HepG2 (cell line): Measurements from ENCODE around the gene XRCC2. TPM values are rescaled to one million over a fixed set of nuclear protein-coding genes. Genes with fewer than 3 reads are reported as not detected.
"Not testable (repeated sequence)": the region's sequence is repeated elsewhere in the genome, so short reads cannot be mapped to it uniquely, and the experiment has no call there.

Experiments used
- ATAC-seq: fragments of 200-7000 bp; cut with Tn5 transposase; 3 replicates; pipeline ENCODE4 v1.9.1; 2020; ENCODE audit warnings: mild to moderate bottlenecking, moderate library complexity
- BruUV-seq: library from RNA; stranded (reverse); fragments of 400-500 nt; replicated peaks from 2 replicates; lab custom pipeline; 2021; lab: Mats Ljungman, UMichigan
- CTCF ChIA-PET: fragments of 300-600 bp; formaldehyde crosslinking; extraction: SDS; loops from one replicate; lab custom pipeline; 2021; ENCODE audit warnings: low total read pairs, inconsistent platforms, low intra/inter-chr PET ratio; lab: Yijun Ruan, JAX
- POLR2A ChIA-PET: fragments of 350-600 bp; sonication (Branson Sonifier 250); formaldehyde crosslinking; loops from one replicate; lab custom pipeline; 2020; ENCODE audit warnings: antibody characterized with exemption, inconsistent platforms; lab: Yijun Ruan, JAX
- DNase-seq: peaks from one replicate; pipeline ENCODE4 v3.0.0-alpha.2; 2015; ENCODE audit warnings: low spot score
- FAIRE-seq: peaks from 3 replicates; lab custom pipeline; 2011; peaks lifted over from hg19 to GRCh38; lab: Jason Lieb, UNC
- H2AFZ ChIP-seq: one replicate; pipeline ENCODE4 v1.6.1; 2011; ENCODE audit warnings: low read length, inconsistent platforms
- H3K27ac ChIP-seq: fragments of 300-600 bp; 3 replicates; pipeline ENCODE4 v1.8.0; 2011; ENCODE audit warnings: mixed run types, mild to moderate bottlenecking, mixed read lengths, low read length, inconsistent platforms; ENCODE audit not compliant: insufficient read depth; ENCODE audit errors: extremely low read length
- H3K27me3 ChIP-seq, 2 experiments: fragments of 200-600 bp in 1 of 2; 2 replicates in 1 of 2; 3 replicates in 1 of 2; pipeline versions ENCODE4 v1.6.0 to v1.8.0; 2011; ENCODE audit warnings: low read length in 2 of 2, mild to moderate bottlenecking in 2 of 2, moderate library complexity in 2 of 2, inconsistent platforms in 1 of 2; ENCODE audit not compliant: insufficient read depth in 2 of 2, control insufficient read depth in 1 of 2
- H3K36me3 ChIP-seq, 2 experiments: fragments of 200-600 bp in 1 of 2; replicated peaks in 1 of 2; 2 replicates in 1 of 2; 3 replicates in 1 of 2; pipeline versions ENCODE4 v1.5.1 to v1.8.0; 2011; ENCODE audit warnings: low read length in 2 of 2, inconsistent platforms in 1 of 2; ENCODE audit not compliant: insufficient read depth in 2 of 2, control insufficient read depth in 1 of 2
- H3K4me1 ChIP-seq: 2 replicates; pipeline ENCODE4 v1.5.1; 2012; ENCODE audit warnings: low read length, inconsistent platforms; ENCODE audit not compliant: insufficient read depth
- H3K4me2 ChIP-seq: 2 replicates; pipeline ENCODE4 v1.6.0; 2011; ENCODE audit warnings: low read depth, low read length, inconsistent platforms
- H3K4me3 ChIP-seq, 3 experiments: fragments of 200-600 bp in 1 of 3; sonication (generic), shearing (Covaris generic) in 1 of 3; replicated peaks in 1 of 3; 2 replicates each; pipeline ENCODE4 v1.5.1; 2011 to 2016; ENCODE audit warnings: low read length in 3 of 3, inconsistent platforms in 2 of 3, low read depth in 2 of 3, mild to moderate bottlenecking in 2 of 3, control low read depth in 1 of 3, mixed read lengths in 1 of 3; ENCODE audit not compliant: insufficient read depth in 1 of 3
- H3K79me2 ChIP-seq: one replicate; pipeline ENCODE4 v1.6.1; 2011; ENCODE audit warnings: low read length, inconsistent platforms; ENCODE audit not compliant: insufficient read depth
- H3K9ac ChIP-seq: 2 replicates; pipeline ENCODE4 v1.6.0; 2011; ENCODE audit warnings: mild to moderate bottlenecking, low read depth, low read length, inconsistent platforms; ENCODE audit not compliant: insufficient read depth
- H3K9me3 ChIP-seq: 2 replicates; pipeline ENCODE4 v1.5.1; 2012; ENCODE audit warnings: mild to moderate bottlenecking, low read length
- H4K20me1 ChIP-seq: 2 replicates; pipeline ENCODE4 v1.6.0; 2011; ENCODE audit warnings: inconsistent platforms, mild to moderate bottlenecking, low read length, moderate library complexity; ENCODE audit not compliant: insufficient read depth
- ATF7 ChIP-seq, 2 experiments: fragments of 450-650 bp in 1 of 2; sonication (generic) in 1 of 2; formaldehyde crosslinking in 1 of 2; IDR thresholded peaks; 2 replicates each; pipeline versions ENCODE4 v1.4.0 to v1.6.1; 2016 to 2020; ENCODE audit warnings: antibody characterized with exemption in 1 of 2, mild to moderate bottlenecking in 1 of 2, missing genetic modification reagents in 1 of 2
- CREB1 ChIP-seq, 2 experiments: fragments of 450-650 bp in 1 of 2; IDR thresholded peaks; 2 replicates each; pipeline ENCODE4 v1.6.1; 2016 to 2017; ENCODE audit warnings: control low read depth in 1 of 2, mild to moderate bottlenecking in 1 of 2, missing compliant biosample characterization in 1 of 2, missing genetic modification characterization in 1 of 2
- PITX1 ChIP-seq: sonication (generic); formaldehyde crosslinking; IDR thresholded peaks from 2 replicates; pipeline ENCODE4 v1.5.1; 2020; ENCODE audit warnings: mild to moderate bottlenecking, missing genetic modification reagents
- WGBS: methylation state at CpG from one replicate; pipeline ENCODE4 v1.1.6; 2017; ENCODE audit warnings: low lambda C conversion rate; 5-methylcytosine and 5-hydroxymethylcytosine counted together
- in situ Hi-C: cut with HindIII; loops from 2 replicates; pipeline ENCODE4 v1.10.0; 2017; ENCODE audit warnings: low pct_unique_long_range_greater_than_20kb; ENCODE audit not compliant: extremely low pct_ligation_motif_present
- intact Hi-C: fragments of 100-400 bp; cut with micrococcal nuclease; formaldehyde crosslinking; loops from one replicate; pipeline ENCODE4 v1.10.0; 2022; ENCODE audit not compliant: unreplicated experiment
- polyA plus RNA-seq, 8 experiments: library from polyadenylated mRNA; depleted of rRNA in 3 of 8; stranded (reverse) in 7 of 8; unstranded in 1 of 8; fragments of >200 nt; fragmentation: Illumina TruSeq in 4 of 8; extraction: Trizol in 4 of 8; gene quantifications; 2 replicates each; pipeline versions ENCODE4 v1.2.1 to v1.2.3, GENCODE V29; 2011 to 2016; ENCODE audit warnings: low read depth in 4 of 8, missing spikeins in 1 of 8, mixed read lengths in 1 of 8; ENCODE audit not compliant: insufficient read depth in 1 of 8
- total RNA-seq, 5 experiments: library from RNA; depleted of rRNA; stranded (reverse); fragments of >200 nt; fragmentation: Illumina TruSeq; extraction: Trizol; gene quantifications; 2 replicates each; pipeline ENCODE4 v1.2.3, GENCODE V29; 2016; ENCODE audit warnings: low read depth in 1 of 5

XRCC2 gene
- total and polyA plus RNA-seq, 2 of the 13 experiments (the other 11 are each of a cell fraction or from before 2014, with no cell fraction given) = 3.8 to 14.5 TPM

DNA sequence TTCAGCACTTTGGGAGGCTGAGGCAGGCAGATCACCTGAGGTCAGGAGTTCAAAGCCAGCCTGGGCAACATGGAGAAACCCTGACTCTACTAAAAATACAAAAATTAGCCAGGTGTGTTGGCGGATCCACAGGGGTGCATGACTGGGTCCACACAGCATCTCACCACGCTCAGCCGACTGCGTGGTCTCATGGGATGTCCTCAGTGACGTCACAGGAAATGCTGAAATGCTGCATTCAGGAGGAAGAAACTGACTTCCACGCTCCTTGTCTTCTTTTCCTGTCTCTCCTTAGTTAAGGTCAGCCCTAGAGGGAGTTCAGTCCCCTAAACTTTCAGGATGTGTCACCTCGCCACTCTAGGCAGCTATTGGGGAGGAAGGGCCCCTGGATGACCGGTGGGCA lies 42.9 kb downstream of the XRCC2 start:
- H3K27me3 ChIP-seq = no peaks in the 10 kb centered on the region; a peak in 1 of 5 replicates
- peaks cover 14% of the 10 kb centered on the region for H3K4me1 ChIP-seq
- intact Hi-C loops (no loop called here), in situ Hi-C loops (no loop called here)
- H3K9ac ChIP-seq = no peak overlapping the region
- CTCF ChIA-PET = no interaction called here
- no peaks in the 10 kb centered on the region for H3K36me3 ChIP-seq
- no peak overlapping the region for H3K27ac ChIP-seq
- DNase-seq (no peak), ATAC-seq (no peak), FAIRE-seq (no peak)
- no peaks in the 10 kb centered on the region for H3K79me2 ChIP-seq
- H3K4me3 ChIP-seq = 0 out of 6 replicates have a peak overlapping the region, but pooled peaks of 1 of the 3 experiments have one; percentile 46
- no TSS peak for BruUV-seq
- no peaks in the 10 kb centered on the region for H4K20me1 ChIP-seq
- peak overlapping the region; percentile 43 for H3K4me2 ChIP-seq
- H3K9me3 ChIP-seq = no peaks in the 10 kb centered on the region
- TF ChIP-seq CREB1 (IDR thresholded peaks at IDR 0.05) = peak; percentile 95
- no peak for TF ChIP-seq CREB1 (CRISPR knock-in tag; IDR thresholded peaks at IDR 0.05)
- peak; percentile 94 for TF ChIP-seq ATF7 (IDR thresholded peaks at IDR 0.05)
- no peak for TF ChIP-seq ATF7 (CRISPR knock-in tag; IDR thresholded peaks at IDR 0.05)
- TF ChIP-seq PITX1 (CRISPR knock-in tag) = no peak
- WGBS = 36% methylated on average over 6 of the region's 8 CpGs
- no peak overlapping the region for H2AFZ ChIP-seq
- POLR2A ChIA-PET = no interaction called here

GRCh38 chr7:152628772-152629171 lies 47.2 kb downstream of the XRCC2 start:
- H3K4me2 ChIP-seq, H3K4me3 ChIP-seq, H3K27me3 ChIP-seq, BruUV-seq, in situ Hi-C loops, CTCF ChIA-PET, FAIRE-seq, H3K9me3 ChIP-seq, H3K79me2 ChIP-seq, H3K4me1 ChIP-seq, H3K9ac ChIP-seq, H4K20me1 ChIP-seq, intact Hi-C loops, H3K36me3 ChIP-seq, DNase-seq, POLR2A ChIA-PET, H3K27ac ChIP-seq, ATAC-seq, H2AFZ ChIP-seq: not testable (repeated sequence)
